Vagina (tissue), 2 donors: Measurements from ENCODE around the gene DDX3X. TPM values are rescaled to one million over a fixed set of nuclear protein-coding genes. Genes with fewer than 3 reads are reported as not detected.

Source experiments
- DNase-seq, 2 donors: peaks; one replicate each; pipeline ENCODE4 v3.0.0-alpha.2; 2017; ENCODE audit errors: extremely low spot score in 2 of 2
- H3K27ac ChIP-seq: fragments of 200-600 bp; sonication (generic); one replicate; pipeline ENCODE4 v1.5.1; 2019
- H3K27me3 ChIP-seq: fragments of 200-600 bp; sonication (generic); one replicate; pipeline ENCODE4 v1.5.1; 2019
- H3K36me3 ChIP-seq, 2 donors: fragments of 200-600 bp; sonication (generic); one replicate each; pipeline ENCODE4 v1.5.1; 2017 to 2019
- H3K4me1 ChIP-seq: fragments of 200-600 bp; sonication (generic); one replicate; pipeline ENCODE4 v1.5.1; 2019
- H3K4me3 ChIP-seq, 2 donors: fragments of 200-600 bp; sonication (generic); 1 replicate in 1 of 2; 2 replicates in 1 of 2; pipeline ENCODE4 v1.5.1; 2016 to 2019
- H3K9me3 ChIP-seq: fragments of 200-600 bp; sonication (generic); one replicate; pipeline ENCODE4 v1.5.1; 2019
- POLR2A ChIP-seq, 2 donors: fragments of 450-650 bp; IDR thresholded peaks; one replicate each; pipeline ENCODE4 v1.6.1; 2017; ENCODE audit warnings: antibody characterized with exemption in 2 of 2, mild to moderate bottlenecking in 2 of 2, moderate library complexity in 2 of 2
- POLR2AphosphoS5 ChIP-seq, 2 donors: sonication (generic); formaldehyde crosslinking; IDR thresholded peaks; one replicate each; pipeline ENCODE4 v1.9.0; 2017; ENCODE audit warnings: antibody characterized with exemption in 2 of 2, mild to moderate bottlenecking in 2 of 2, low read depth in 1 of 2; ENCODE audit not compliant: insufficient read depth in 1 of 2
- intact Hi-C: fragments of 100-400 bp; cut with DNase I; formaldehyde crosslinking; loops from one replicate; pipeline ENCODE4 v1.15.1; 2023
- total RNA-seq: library from RNA; depleted of rRNA; stranded (reverse); fragments of >200 nt; gene quantifications from one replicate; pipeline ENCODE4 v1.2.3, GENCODE V29; 2016
- TF ChIP-seq, protein P1 (sequence below), 3 experiments: fragments of 450-650 bp in 2 of 3; fragments of 200-600 bp in 1 of 3; sonication (generic) in 1 of 3; IDR thresholded peaks; one replicate each; pipeline ENCODE4 v1.5.1; 2017 to 2019; ENCODE audit warnings: antibody characterized with exemption in 3 of 3, mild to moderate bottlenecking in 2 of 3, moderate library complexity in 2 of 3

The DDX3X gene
- total RNA-seq, 1 donor from 2014 or later: 202 TPM

DNA sequence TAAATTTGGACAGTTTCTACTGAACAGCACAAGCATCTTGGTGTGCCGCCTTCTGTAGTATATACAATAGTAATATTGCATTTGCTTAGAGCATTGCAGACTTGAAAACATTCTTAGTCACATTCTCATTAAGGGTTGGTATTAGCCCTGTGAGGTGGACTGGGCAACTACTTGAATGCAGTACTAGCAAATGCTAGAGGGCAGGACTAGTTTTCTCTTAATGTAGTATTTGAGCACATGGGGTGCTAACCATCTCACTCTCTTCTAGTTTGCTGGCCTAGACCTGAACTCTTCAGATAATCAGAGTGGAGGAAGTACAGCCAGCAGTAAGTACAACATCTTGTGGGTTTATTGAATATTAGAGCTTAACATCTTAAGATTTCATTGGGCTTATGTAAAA is 3.2 kb downstream of the DDX3X start:
- Histone ChIP-seq H3K9me3 (no peaks in the 10 kb centered on the region), H3K27me3 (no peaks in the 10 kb centered on the region), H3K27ac (no peak overlapping the region), H3K4me3 (peak overlapping the region; percentile 61 to 97), H3K36me3 (peaks cover 0 to 22% of the 10 kb centered on the region in 2 donors), H3K4me1 (peaks cover 53% of the 10 kb centered on the region)
- TF ChIP-seq POLR2AphosphoS5 (IDR thresholded peaks at IDR 0.05; ENCODE audit: insufficient read depth in 1 of 2, low read depth in 1 of 2): no peak
- TF ChIP-seq, protein P1, sequence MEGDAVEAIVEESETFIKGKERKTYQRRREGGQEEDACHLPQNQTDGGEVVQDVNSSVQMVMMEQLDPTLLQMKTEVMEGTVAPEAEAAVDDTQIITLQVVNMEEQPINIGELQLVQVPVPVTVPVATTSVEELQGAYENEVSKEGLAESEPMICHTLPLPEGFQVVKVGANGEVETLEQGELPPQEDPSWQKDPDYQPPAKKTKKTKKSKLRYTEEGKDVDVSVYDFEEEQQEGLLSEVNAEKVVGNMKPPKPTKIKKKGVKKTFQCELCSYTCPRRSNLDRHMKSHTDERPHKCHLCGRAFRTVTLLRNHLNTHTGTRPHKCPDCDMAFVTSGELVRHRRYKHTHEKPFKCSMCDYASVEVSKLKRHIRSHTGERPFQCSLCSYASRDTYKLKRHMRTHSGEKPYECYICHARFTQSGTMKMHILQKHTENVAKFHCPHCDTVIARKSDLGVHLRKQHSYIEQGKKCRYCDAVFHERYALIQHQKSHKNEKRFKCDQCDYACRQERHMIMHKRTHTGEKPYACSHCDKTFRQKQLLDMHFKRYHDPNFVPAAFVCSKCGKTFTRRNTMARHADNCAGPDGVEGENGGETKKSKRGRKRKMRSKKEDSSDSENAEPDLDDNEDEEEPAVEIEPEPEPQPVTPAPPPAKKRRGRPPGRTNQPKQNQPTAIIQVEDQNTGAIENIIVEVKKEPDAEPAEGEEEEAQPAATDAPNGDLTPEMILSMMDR (IDR thresholded peaks at IDR 0.05): no peak
- no peak for TF ChIP-seq POLR2A (IDR thresholded peaks at IDR 0.05)
- intact Hi-C loops: no loop called here
- no peak for DNase-seq

DNA sequence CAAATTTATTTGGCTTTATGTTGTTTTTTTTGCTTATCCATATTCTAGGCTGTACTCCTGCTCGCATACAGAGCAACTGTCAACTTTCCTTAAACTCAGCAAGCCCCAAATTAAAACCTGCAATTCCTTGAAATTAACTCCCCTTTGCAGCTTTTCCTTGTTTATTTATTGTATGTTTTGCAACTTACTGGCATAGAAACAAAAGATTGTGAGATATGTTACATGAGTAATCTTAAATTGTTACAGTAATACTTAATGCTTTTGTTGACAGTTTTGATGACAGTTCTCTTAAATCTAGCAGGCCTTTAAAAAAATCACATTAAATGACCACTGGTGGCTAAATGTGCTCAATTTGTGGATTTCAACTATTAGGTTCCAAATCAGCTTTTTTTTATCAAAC is 4.5 kb downstream of the DDX3X start:
- intact Hi-C loops: no loop called here
- no peak for TF ChIP-seq POLR2A (IDR thresholded peaks at IDR 0.05)
- no peak for TF ChIP-seq POLR2AphosphoS5 (IDR thresholded peaks at IDR 0.05; ENCODE audit: insufficient read depth in 1 of 2, low read depth in 1 of 2)
- TF ChIP-seq, protein P1 (IDR thresholded peaks at IDR 0.05): no peak
- no peak for DNase-seq
- no peaks in the 10 kb centered on the region for H3K9me3 ChIP-seq
- H3K27me3 ChIP-seq: no peaks in the 10 kb centered on the region
- H3K36me3 ChIP-seq: peaks cover 0 to 35% of the 10 kb centered on the region in 2 donors
- no peak overlapping the region for H3K4me3 ChIP-seq
- H3K27ac ChIP-seq: peak overlapping the region; percentile 19
- H3K4me1 ChIP-seq: peaks cover 47% of the 10 kb centered on the region

DNA sequence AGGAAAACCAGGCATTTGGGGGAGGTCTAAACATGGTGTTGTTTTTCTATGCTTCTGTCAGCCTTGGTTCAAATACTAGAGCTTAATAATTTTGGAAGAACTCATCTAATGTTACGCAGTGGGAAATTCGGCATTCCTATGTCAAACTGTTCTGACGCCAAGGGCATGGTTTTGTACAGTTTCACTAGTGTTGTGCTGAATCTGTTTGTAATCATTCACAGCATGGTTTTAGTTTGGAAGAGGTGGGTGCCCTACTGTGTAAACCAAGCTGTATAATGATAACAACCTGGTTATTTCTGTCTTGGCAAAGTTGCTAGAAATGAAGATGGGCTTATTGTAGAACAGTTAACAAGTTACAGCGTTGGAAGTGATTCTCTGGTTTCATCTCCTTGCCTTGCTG is 5.2 kb downstream of the DDX3X start:
- no peak for DNase-seq
- H3K4me1 ChIP-seq: peaks cover 47% of the 10 kb centered on the region
- no peaks in the 10 kb centered on the region for H3K9me3 ChIP-seq
- intact Hi-C loops: no loop called here
- H3K27ac ChIP-seq: peak overlapping the region; percentile 34
- peak overlapping the region in 1 of 2 donors; percentile 10 for H3K4me3 ChIP-seq
- TF ChIP-seq, protein P1 (IDR thresholded peaks at IDR 0.05): no peak
- no peak for TF ChIP-seq POLR2A (IDR thresholded peaks at IDR 0.05)
- TF ChIP-seq POLR2AphosphoS5 (IDR thresholded peaks at IDR 0.05; ENCODE audit: insufficient read depth in 1 of 2, low read depth in 1 of 2): no peak
- H3K36me3 ChIP-seq: peaks cover 0 to 42% of the 10 kb centered on the region in 2 donors
- no peaks in the 10 kb centered on the region for H3K27me3 ChIP-seq

DNA sequence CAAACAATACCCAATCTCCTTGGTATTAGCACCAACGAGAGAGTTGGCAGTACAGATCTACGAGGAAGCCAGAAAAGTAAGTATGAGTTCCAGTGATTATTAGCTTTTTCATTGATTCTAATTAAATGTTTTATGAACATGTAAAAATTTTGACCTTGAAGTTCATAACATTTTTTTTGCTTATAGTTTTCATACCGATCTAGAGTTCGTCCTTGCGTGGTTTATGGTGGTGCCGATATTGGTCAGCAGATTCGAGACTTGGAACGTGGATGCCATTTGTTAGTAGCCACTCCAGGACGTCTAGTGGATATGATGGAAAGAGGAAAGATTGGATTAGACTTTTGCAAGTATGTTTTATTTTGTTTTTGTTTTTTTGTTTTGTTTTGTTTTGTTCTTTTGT is 10.1 kb downstream of the DDX3X start:
- Histone ChIP-seq H3K9me3 (no peaks in the 10 kb centered on the region), H3K36me3 (peaks cover 11 to 91% of the 10 kb centered on the region in 2 donors)

DNA sequence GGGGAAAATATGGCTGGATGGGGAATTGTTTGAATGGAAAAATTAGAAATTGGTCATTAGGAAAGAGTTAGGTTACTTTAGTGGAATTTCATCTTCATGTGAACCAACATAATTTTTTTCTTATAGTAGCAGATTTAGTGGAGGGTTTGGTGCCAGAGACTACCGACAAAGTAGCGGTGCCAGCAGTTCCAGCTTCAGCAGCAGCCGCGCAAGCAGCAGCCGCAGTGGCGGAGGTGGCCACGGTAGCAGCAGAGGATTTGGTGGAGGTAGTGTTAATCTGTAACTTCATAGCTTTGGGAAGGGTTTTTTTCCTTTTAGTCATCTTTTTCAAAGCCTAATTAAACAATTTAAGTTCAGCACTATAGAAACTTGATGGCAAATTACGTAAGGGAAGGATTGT is 13.2 kb downstream of the DDX3X start:
- H3K36me3 ChIP-seq: peaks cover 11 to 80% of the 10 kb centered on the region in 2 donors
- H3K4me3 ChIP-seq: no peak overlapping the region
- intact Hi-C loops: no loop called here
- no peak for DNase-seq
- H3K4me1 ChIP-seq: no peaks in the 10 kb centered on the region
- no peak overlapping the region for H3K27ac ChIP-seq
- H3K9me3 ChIP-seq: no peaks in the 10 kb centered on the region
- no peaks in the 10 kb centered on the region for H3K27me3 ChIP-seq
- TF ChIP-seq POLR2AphosphoS5 (IDR thresholded peaks at IDR 0.05; ENCODE audit: insufficient read depth in 1 of 2, low read depth in 1 of 2) (no peak), POLR2A (IDR thresholded peaks at IDR 0.05) (no peak)
- TF ChIP-seq, protein P1 (IDR thresholded peaks at IDR 0.05): no peak

More for the DNA sequence above, 10.1 kb downstream of the DDX3X start:
- intact Hi-C loops: no loop called here
- DNase-seq: no peak
- H3K27ac ChIP-seq: no peak overlapping the region
- H3K4me1 ChIP-seq: peaks cover 11% of the 10 kb centered on the region
- no peak for TF ChIP-seq POLR2A (IDR thresholded peaks at IDR 0.05)
- no peaks in the 10 kb centered on the region for H3K27me3 ChIP-seq
- H3K4me3 ChIP-seq: no peak overlapping the region
